GM21825 (cell line): ENCODE results near the gene IL36A.
A peak's percentile ranks its signal among the peaks of the same experiment; 100 is the strongest.

Experiments used
- ATAC-seq: cut with Tn5 transposase; IDR thresholded peaks from one replicate; pipeline ENCODE4 v1.9.1; 2021; ENCODE audit warnings: mild to moderate bottlenecking, moderate library complexity; ENCODE audit not compliant: unreplicated experiment

Gene IL36A

GRCh38 chr2:113005030-113005509 lies at the start of gene IL36A:
Gene IL36A, plus strand, starts transcription at chr2:113005459. Its CDS starts 413 bp downstream, at chr2:113005872.
- ATAC-seq = no peak

- ATAC-seq = no peak
These were observed 47.7 kb upstream of the IL36A start for GRCh38 chr2:112957511-112957910.

- ATAC-seq = peak; percentile 55
These were observed 46.7 kb upstream of the IL36A start for GRCh38 chr2:112958428-112959108.

GRCh38 chr2:112959109-112959812 lies 46.0 kb upstream of the IL36A start:
- no peak for ATAC-seq

- no peak for ATAC-seq
These were observed 44.9 kb upstream of the IL36A start for GRCh38 chr2:112960230-112960825.

- ATAC-seq = no peak
These were observed 42.7 kb upstream of the IL36A start for GRCh38 chr2:112962308-112963175.

- no peak for ATAC-seq
These were observed 38.2 kb upstream of the IL36A start for GRCh38 chr2:112967023-112967422.

GRCh38 chr2:112972423-112973086 lies 32.7 kb upstream of the IL36A start:
- no peak for ATAC-seq

GRCh38 chr2:112973156-112973555 lies 32.1 kb upstream of the IL36A start:
- ATAC-seq = no peak

- no peak for ATAC-seq
These were observed 27.7 kb upstream of the IL36A start, which contains the start of gene IL36G for GRCh38 chr2:112977559-112978056. Gene IL36G, plus strand, starts transcription at chr2:112978006. Its CDS starts 633 bp downstream, at chr2:112978639.

- ATAC-seq = no peak
These were observed 25.5 kb upstream of the IL36A start for GRCh38 chr2:112979731-112980130.

GRCh38 chr2:112980537-112980936 lies 24.7 kb upstream of the IL36A start:
- ATAC-seq = no peak

- ATAC-seq = no peak
These were observed 20.2 kb upstream of the IL36A start for GRCh38 chr2:112985090-112985489.

- ATAC-seq = no peak
These were observed 15.6 kb upstream of the IL36A start for GRCh38 chr2:112989611-112990010.

- no peak for ATAC-seq
These were observed 11.4 kb upstream of the IL36A start for GRCh38 chr2:112993831-112994230.

- ATAC-seq = no peak
These were observed 10.6 kb upstream of the IL36A start for GRCh38 chr2:112994648-112995047.

GRCh38 chr2:112995346-112995920 lies 9.8 kb upstream of the IL36A start:
- no peak for ATAC-seq

GRCh38 chr2:112996635-112997034 lies 8.6 kb upstream of the IL36A start:
- no peak for ATAC-seq

- no peak for ATAC-seq
These were observed 8.1 kb upstream of the IL36A start for GRCh38 chr2:112997151-112997550.

GRCh38 chr2:113000436-113000835 lies 4.8 kb upstream of the IL36A start:
- no peak for ATAC-seq
